Type B pancreatic cell (in vitro differentiated cells): ENCODE measurements around the gene RASSF9. TPM values are rescaled to one million over a fixed set of nuclear protein-coding genes. Genes with fewer than 3 reads are reported as not detected.

Experiments used
- DNase-seq: peaks from one replicate; pipeline ENCODE4 v3.0.0; 2021; ENCODE audit warnings: mixed read lengths; ENCODE audit not compliant: unreplicated experiment; ENCODE audit errors: extremely low spot score
- H3K27ac Mint-ChIP-seq: 2 replicates; pipeline ENCODE4 v1.8.0; 2021; ENCODE audit warnings: mild to moderate bottlenecking, mixed read lengths
- H3K27me3 Mint-ChIP-seq: 2 replicates; pipeline ENCODE4 v1.8.0; 2021; ENCODE audit warnings: mixed read lengths
- H3K36me3 Mint-ChIP-seq: 2 replicates; pipeline ENCODE4 v1.8.0; 2021; ENCODE audit warnings: mixed read lengths
- H3K4me1 Mint-ChIP-seq: one replicate; pipeline ENCODE4 v1.8.0; 2021; ENCODE audit warnings: mixed read lengths; ENCODE audit not compliant: unreplicated experiment
- H3K4me3 Mint-ChIP-seq: 2 replicates; pipeline ENCODE4 v1.8.0; 2021; ENCODE audit warnings: mild to moderate bottlenecking, mixed read lengths
- H3K9me3 Mint-ChIP-seq: 2 replicates; pipeline ENCODE4 v1.8.0; 2021; ENCODE audit warnings: mixed read lengths
- total RNA-seq: library from RNA; stranded (reverse); gene quantifications from 2 replicates; pipeline ENCODE4 v1.2.1, GENCODE V29; 2021; ENCODE audit warnings: low replicate concordance
- TF ChIP-seq, protein P1 (sequence below): fragments of 200-600 bp; sonication (generic); conservative IDR thresholded peaks from 2 replicates; pipeline ENCODE4 v1.5.0; 2021; ENCODE audit warnings: antibody characterized with exemption, mild to moderate bottlenecking

RASSF9 gene
- total RNA-seq, 1 donor from 2014 or later: 2.0 TPM

DNA sequence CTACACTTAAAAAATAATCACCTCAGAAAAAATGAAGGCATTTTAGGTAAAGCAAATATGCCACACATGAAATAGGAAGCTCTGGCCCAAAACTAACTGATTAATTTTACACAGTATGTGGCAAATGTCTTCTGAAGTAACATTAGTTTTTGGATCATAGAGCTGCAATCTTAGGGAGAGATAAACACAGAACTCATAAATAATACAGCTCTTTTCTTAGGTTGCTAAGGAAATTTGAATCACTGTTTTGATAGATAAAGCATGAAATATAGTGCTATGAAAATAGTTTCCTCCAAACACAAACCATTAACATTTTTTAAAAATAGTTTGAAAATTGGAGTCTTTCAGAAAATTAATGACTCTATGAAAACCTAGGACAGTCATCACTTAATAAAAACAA lies 15.0 kb downstream of the RASSF9 start:
- peaks cover 5% of the 10 kb centered on the region for H3K9me3 Mint-ChIP-seq
- H3K27me3 Mint-ChIP-seq: no peaks in the 10 kb centered on the region
- H3K4me1 Mint-ChIP-seq: peaks cover 5% of the 10 kb centered on the region
- DNase-seq: no peak
- no peak overlapping the region for H3K4me3 Mint-ChIP-seq
- peaks cover 4% of the 10 kb centered on the region for H3K36me3 Mint-ChIP-seq
- H3K27ac Mint-ChIP-seq: no peak overlapping the region
- TF ChIP-seq, protein P1, sequence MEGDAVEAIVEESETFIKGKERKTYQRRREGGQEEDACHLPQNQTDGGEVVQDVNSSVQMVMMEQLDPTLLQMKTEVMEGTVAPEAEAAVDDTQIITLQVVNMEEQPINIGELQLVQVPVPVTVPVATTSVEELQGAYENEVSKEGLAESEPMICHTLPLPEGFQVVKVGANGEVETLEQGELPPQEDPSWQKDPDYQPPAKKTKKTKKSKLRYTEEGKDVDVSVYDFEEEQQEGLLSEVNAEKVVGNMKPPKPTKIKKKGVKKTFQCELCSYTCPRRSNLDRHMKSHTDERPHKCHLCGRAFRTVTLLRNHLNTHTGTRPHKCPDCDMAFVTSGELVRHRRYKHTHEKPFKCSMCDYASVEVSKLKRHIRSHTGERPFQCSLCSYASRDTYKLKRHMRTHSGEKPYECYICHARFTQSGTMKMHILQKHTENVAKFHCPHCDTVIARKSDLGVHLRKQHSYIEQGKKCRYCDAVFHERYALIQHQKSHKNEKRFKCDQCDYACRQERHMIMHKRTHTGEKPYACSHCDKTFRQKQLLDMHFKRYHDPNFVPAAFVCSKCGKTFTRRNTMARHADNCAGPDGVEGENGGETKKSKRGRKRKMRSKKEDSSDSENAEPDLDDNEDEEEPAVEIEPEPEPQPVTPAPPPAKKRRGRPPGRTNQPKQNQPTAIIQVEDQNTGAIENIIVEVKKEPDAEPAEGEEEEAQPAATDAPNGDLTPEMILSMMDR: no peak

DNA sequence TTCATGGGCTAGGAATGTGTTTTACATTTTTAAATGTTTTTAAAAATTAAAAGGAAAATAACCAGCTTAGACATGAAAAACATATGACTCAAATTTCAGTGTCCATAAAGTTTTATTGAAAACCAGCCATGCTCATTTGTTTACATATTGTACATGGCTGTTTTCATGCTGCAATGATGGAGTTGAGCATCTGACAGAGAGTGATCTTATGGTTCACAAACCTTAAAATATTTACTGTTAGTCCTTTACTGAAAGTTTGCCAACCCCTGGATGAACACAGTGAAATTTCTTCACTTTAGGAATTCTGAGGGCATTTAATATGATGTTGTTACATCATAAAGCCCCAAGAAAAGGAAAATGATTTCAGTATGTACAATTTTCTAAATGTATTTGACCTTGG lies 16.1 kb downstream of the RASSF9 start:
- H3K36me3 Mint-ChIP-seq: peaks cover 4% of the 10 kb centered on the region
- H3K27me3 Mint-ChIP-seq: no peaks in the 10 kb centered on the region
- no peak overlapping the region for H3K27ac Mint-ChIP-seq
- DNase-seq: no peak
- peaks cover 5% of the 10 kb centered on the region for H3K4me1 Mint-ChIP-seq
- TF ChIP-seq, protein P1: no peak
- peaks cover 5% of the 10 kb centered on the region for H3K9me3 Mint-ChIP-seq
- no peak overlapping the region for H3K4me3 Mint-ChIP-seq

DNA sequence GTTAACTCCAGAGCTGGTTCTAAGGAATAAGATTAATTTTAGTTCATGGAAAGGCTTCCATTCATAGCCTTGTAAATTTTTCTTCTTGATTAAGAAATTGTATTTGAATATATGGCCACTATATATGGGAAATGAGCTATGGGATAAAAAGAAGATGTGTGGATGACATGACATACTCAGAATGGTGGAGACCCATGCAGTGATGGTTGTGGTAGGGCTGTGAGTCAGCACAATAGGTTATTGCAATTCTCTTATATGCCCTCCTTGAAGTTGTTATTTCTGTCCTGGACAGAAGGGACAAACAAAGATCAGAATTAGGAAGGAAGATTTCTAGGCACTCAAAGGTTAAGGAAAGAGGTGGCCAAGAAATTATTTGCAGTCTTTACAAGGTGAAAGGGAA lies 21.5 kb downstream of the RASSF9 start:
- no peaks in the 10 kb centered on the region for H3K9me3 Mint-ChIP-seq
- no peaks in the 10 kb centered on the region for H3K36me3 Mint-ChIP-seq
- TF ChIP-seq, protein P1: no peak
- H3K27ac Mint-ChIP-seq: no peak overlapping the region
- no peak overlapping the region for H3K4me3 Mint-ChIP-seq
- DNase-seq: no peak
- H3K27me3 Mint-ChIP-seq: no peaks in the 10 kb centered on the region
- no peaks in the 10 kb centered on the region for H3K4me1 Mint-ChIP-seq

DNA sequence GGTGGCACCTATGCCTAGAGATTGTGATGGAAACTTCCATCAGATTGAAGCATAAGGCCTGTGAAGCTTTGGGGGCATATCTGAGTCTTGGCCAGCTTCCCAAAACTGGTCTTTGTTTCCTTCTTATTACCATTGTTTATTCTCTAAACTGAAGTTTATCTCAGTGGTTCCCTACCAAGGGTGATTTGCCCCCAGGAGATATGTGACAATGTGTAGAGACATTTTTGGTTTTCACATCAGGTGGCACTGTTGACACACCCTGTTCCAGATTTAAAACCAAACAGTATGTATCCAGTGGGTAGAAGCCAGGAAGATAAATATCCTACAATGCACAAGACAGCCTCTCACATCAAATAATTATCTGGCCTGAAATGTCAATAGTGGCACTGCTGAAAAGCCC lies 22.1 kb downstream of the RASSF9 start:
- Mint-ChIP-seq H3K4me3 (no peak overlapping the region), H3K27ac (no peak overlapping the region), H3K36me3 (no peaks in the 10 kb centered on the region), H3K4me1 (no peaks in the 10 kb centered on the region), H3K9me3 (no peaks in the 10 kb centered on the region), H3K27me3 (no peaks in the 10 kb centered on the region)
- TF ChIP-seq, protein P1: no peak
- DNase-seq: no peak

DNA sequence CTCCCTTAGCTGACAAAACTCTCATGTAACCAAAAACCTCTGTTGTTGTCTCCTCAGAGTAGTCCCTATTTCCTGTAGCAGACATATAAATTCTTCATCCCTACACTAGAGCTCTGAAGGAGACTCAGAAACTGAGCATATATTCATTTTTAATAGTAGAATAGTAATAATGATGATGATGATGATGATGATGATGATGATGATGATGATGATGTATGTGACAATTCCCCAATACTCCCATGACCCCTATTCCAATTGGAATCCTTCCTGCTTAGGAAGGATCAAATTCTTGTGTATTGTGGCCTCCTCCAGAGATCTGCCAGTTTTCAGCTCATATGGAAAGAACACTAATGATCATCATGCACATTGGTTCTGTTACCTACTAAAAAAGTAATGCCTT lies 26.7 kb downstream of the RASSF9 start:
- TF ChIP-seq, protein P1: no peak
- Mint-ChIP-seq H3K4me3 (no peak overlapping the region), H3K27me3 (no peaks in the 10 kb centered on the region), H3K4me1 (no peaks in the 10 kb centered on the region), H3K9me3 (no peaks in the 10 kb centered on the region), H3K36me3 (no peaks in the 10 kb centered on the region), H3K27ac (no peak overlapping the region)
- DNase-seq: no peak

DNA sequence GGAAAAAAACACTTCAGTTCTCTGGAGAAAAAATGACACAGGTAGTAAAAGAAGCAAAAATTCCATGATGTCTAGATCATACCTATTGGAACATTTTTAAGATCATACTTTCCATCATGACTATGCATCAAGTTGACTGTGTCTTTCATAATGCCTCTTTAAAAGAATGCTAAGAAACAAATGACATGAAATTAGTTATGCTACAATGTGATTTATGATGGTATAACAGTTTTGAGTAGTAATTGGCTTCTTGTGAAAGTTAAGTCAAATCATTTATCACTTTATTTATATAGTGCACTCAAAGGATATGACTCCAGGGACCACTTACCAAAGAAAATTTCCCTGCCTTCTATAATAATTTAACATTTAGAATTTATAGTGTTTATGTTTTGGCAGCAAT lies 28.5 kb downstream of the RASSF9 start:
- Mint-ChIP-seq H3K4me1 (no peaks in the 10 kb centered on the region), H3K27me3 (no peaks in the 10 kb centered on the region), H3K4me3 (no peak overlapping the region), H3K27ac (no peak overlapping the region), H3K9me3 (no peaks in the 10 kb centered on the region), H3K36me3 (no peaks in the 10 kb centered on the region)
- DNase-seq: no peak
- TF ChIP-seq, protein P1: no peak
